ENCODE measurements around the gene RTL5.

RTL5 gene

DNA sequence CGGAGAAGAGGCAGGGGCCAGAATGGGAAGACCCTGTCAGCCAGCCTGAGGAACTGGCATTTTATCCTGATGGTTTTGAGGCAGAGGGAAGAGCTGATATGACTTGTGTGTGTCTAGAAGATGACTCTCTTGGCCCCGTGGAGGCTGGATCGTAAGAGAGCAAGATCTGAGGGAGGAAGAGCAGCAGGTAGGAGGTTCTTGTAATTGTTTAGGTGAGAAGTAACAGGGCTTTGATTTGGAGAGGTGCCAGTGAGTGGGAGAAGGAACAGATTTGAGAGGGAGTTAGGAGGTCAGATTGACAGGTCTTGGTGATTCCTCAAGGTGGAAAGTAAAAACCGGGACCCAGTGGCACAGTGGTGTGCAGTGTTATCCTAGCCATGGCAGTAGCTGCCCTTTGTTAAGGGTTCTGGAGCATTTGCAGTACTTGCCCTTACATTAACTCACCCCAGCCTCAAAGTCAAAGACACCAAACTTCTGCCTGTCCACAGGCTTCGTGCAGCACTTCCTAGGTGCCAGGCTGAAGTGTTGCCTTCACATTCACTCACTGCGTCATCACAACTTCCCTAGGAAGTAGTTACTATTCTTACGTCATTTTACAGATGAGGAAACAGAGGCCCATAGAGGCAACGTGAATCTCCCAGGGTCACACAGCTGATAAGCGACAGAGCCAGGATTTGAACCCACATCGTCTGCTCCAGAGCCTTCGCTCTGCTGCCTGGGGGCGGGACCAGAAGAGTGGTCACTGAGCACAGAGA, 23.7 kb downstream of the RTL5 start:
- no peak for DNase-seq

DNA sequence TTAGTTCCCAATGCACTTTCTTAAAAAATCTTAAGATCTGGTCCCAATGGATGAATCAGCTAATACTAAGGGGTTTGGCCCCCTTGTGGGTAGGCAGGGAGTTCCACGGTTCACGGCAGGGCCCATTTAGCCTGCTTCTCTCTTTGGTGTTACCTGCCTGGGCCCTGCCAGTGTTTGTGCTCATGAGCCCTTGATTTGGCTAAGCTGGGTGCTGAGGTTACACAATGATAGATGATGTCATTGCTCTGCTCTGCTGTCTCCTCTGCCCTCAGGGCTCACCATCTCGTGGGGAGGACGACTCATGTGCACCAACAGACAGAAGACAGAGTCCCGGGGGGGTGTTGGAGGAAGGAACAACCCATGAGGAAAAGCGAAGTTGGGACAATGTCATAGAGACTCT, 24.4 kb downstream of the RTL5 start:
- DNase-seq: peak; percentile 38

GRCh38 chrX:72105436-72105835, 26.3 kb downstream of the RTL5 start:
- no peak for DNase-seq

DNA sequence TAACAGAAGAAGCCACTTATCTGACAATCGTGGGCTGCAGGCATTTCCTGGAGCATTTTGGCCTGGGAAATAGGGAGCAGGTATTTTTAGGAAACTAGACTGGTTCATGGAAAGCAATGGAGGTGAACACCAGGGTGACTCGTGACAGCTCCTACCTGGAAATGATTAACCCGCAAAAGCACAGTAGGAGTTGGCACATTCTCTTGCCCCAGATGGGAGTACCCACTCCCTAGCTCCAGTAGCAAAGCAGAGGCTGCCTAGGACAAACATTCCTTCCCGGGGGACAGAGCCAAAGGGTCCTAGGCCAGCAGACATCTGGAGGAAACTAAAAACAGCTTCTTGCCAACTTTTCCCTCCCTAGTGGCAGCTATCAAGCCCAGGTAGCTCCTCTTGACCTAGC, 29.0 kb downstream of the RTL5 start:
- peak; percentile 50 for DNase-seq

- no peak for DNase-seq
Measured at GRCh38 chrX:72102126-72102525, 29.6 kb downstream of the RTL5 start.

- no peak for DNase-seq
Measured at GRCh38 chrX:72101597-72102037, 30.1 kb downstream of the RTL5 start.

- no peak for DNase-seq
Measured at GRCh38 chrX:72100824-72101351, 30.8 kb downstream of the RTL5 start.

- peak; percentile 94 for DNase-seq
Measured at GRCh38 chrX:72100051-72100755, 31.5 kb downstream of the RTL5 start.

GRCh38 chrX:72097098-72097497, 34.6 kb downstream of the RTL5 start:
- DNase-seq: no peak

- no peak for DNase-seq
Measured at GRCh38 chrX:72095370-72095769, 36.3 kb downstream of the RTL5 start.

GRCh38 chrX:72094894-72095293, 36.8 kb downstream of the RTL5 start:
- DNase-seq: peak; percentile 76

DNA sequence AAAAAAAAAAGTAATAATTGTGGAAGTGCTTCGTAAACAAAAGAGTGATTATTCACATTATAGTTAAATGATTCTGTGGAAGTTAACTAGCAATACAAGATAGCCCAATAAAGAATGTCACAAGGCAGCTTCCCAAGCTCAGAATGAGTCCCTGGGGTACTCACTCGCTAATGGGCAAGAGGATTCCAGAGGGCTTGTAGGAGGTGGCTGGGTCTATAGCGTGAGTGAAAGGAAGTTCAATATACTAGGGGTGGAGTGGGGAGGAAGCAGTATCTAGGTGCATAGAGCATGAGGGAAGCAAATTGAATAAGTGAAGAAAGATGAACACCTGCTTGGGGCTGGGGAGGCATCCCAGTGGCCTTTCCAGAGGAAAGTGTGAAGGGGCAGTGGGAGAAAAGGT, 42.5 kb downstream of the RTL5 start:
- no peak for DNase-seq

- no peak for DNase-seq
Measured at GRCh38 chrX:72088761-72089160, 43.0 kb downstream of the RTL5 start.

DNA sequence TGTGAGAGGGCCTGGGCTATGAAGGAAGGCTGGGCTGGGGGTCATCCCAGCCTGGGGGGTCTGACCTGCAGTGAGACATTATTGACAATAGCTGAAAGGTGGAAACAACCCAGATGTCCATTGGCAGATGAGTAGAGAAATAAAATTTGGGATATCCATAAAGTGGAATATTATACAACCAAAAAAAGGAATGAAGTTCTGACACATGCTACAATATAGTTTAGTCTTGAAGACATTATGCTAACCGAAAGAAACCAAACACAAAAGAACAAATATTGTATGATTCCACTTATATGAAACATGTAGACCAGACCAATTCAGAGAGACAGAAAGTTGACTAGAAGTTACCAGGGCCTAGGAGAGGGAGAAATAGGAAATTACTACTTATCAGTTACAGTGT, 44.7 kb downstream of the RTL5 start:
- DNase-seq: no peak

- DNase-seq: no peak
Measured at GRCh38 chrX:72084114-72084513, 47.6 kb downstream of the RTL5 start.

- DNase-seq: no peak
Measured at GRCh38 chrX:72083291-72083690, 48.4 kb downstream of the RTL5 start.

GRCh38 chrX:72081605-72082320, 50.0 kb downstream of the RTL5 start:
- DNase-seq: no peak

- no peak for DNase-seq
Measured at GRCh38 chrX:72080800-72081199, 50.9 kb downstream of the RTL5 start.

DNA sequence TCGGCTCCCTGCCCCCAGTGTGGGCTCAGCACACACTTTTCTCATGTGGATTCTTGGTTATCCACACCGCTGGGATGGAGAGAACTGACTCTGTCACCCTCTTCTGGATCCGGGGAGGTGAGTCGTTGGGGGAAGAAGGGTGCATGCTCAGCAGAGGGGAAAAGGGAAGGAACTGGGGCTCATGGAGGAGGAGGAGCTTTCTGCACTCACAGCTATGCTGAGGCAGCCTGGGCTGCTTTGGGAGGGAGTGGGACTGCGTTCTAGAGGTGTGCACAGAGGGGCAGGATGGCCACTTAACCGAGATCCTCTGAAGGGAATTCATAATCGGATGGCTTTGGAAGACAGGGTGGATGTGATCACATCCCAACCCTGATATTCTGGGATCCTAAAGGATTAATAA, 51.6 kb downstream of the RTL5 start:
- DNase-seq: no peak

- DNase-seq: no peak
Measured at GRCh38 chrX:72079607-72080006, 52.1 kb downstream of the RTL5 start.

GRCh38 chrX:72078411-72078810, 53.3 kb downstream of the RTL5 start:
- no peak for DNase-seq

Data from DMS53 (cell line).